ENCODE results near the gene PRPF38A. TPM values are rescaled to one million over a fixed set of nuclear protein-coding genes. Genes with fewer than 3 reads are reported as not detected.

Gene PRPF38A
- polyA plus RNA-seq, 1 of the 3 experiments (the other 2 are of a cell fraction) = 24.3 TPM

- Histone ChIP-seq H3K27me3 (ENCODE audit: insufficient read depth) (no peaks in the 10 kb centered on the region), H3K4me1 (ENCODE audit: control insufficient read depth in 1 of 2, insufficient read depth in 2 of 2, low read depth in 1 of 2, low read length in 1 of 2) (peaks cover 0 to 13% of the 10 kb centered on the region in 2 experiments; a peak in 3 of 4 replicates), H3K9ac (peak overlapping the region; percentile 97; the same call in 1 of the 2 replicates), H3F3A (replicated peaks; ENCODE audit: insufficient read depth) (peaks cover 14% of the 10 kb centered on the region), H3K36me3 (replicated peaks in 1 of 2; ENCODE audit: control insufficient read depth in 1 of 2, insufficient read depth in 2 of 2, low read length in 1 of 2) (peaks cover 16 to 38% of the 10 kb centered on the region in 2 experiments), H4K20me1 (ENCODE audit: insufficient read depth) (peaks cover 7% of the 10 kb centered on the region; the same call in 1 of the 2 replicates), H3K27ac (ENCODE audit: low read depth in 2 of 2, low read length in 1 of 2) (peak overlapping the region in 1 of 2 experiments; percentile 91; a peak in 1 of 4 replicates), H3K9me2 (no peaks in the 10 kb centered on the region), H3K4me2 (peak overlapping the region; percentile 89), H3K9me3 (no peaks in the 10 kb centered on the region), H3K79me2 (ENCODE audit: insufficient read depth) (peaks cover 41% of the 10 kb centered on the region), H3K4me3 (ENCODE audit: low read depth in 2 of 2, low read length in 1 of 2) (peak overlapping the region; percentile 90 to 93; a peak in 2 of 4 replicates), H2AFZ (ENCODE audit: low read depth) (no peak overlapping the region)
- CTCF ChIA-PET = interaction anchor here (0.8 to 1.8 kb wide), 3 partner anchors 15 to 322 kb away, joined by 3 to 7 read pairs (median 6); no protein-coding TSS in a partner anchor
- no peak for TF ChIP-seq MXI1 (IDR thresholded peaks at IDR 0.05; ENCODE audit: low read depth, low read length)
- no peak for TF ChIP-seq GABPA (IDR thresholded peaks at IDR 0.05; ENCODE audit: low read depth)
- no peak for TF ChIP-seq NFIC (IDR thresholded peaks at IDR 0.05; ENCODE audit: borderline replicate concordance)
- TF ChIP-seq FOXM1 (IDR thresholded peaks at IDR 0.05; ENCODE audit: low read depth) = no peak
- POLR2A ChIA-PET = interaction anchor here (2.2 kb wide), 1 partner anchor 309 kb away, joined by 7 read pairs; the partner anchor contains the start of gene TXNDC12
- WGBS (ENCODE audit: low lambda C conversion rate) = 92% methylated on average over 4 of the region's 5 CpGs
- peak; percentile 21 for DNase-seq
These were observed 40.1 kb upstream of the PRPF38A start for GRCh38 chr1:52364235-52364839.

- Histone ChIP-seq H3F3A (replicated peaks; ENCODE audit: insufficient read depth) (peaks cover 18% of the 10 kb centered on the region), H3K36me3 (replicated peaks in 1 of 2; ENCODE audit: control insufficient read depth in 1 of 2, insufficient read depth in 2 of 2, low read length in 1 of 2) (peaks cover 15 to 30% of the 10 kb centered on the region in 2 experiments), H3K4me2 (peak overlapping the region; percentile 89), H3K9me2 (no peaks in the 10 kb centered on the region), H3K27ac (ENCODE audit: low read depth in 2 of 2, low read length in 1 of 2) (peak overlapping the region; percentile 82 to 91), H2AFZ (ENCODE audit: low read depth) (peak overlapping the region; percentile 72), H3K4me1 (ENCODE audit: control insufficient read depth in 1 of 2, insufficient read depth in 2 of 2, low read depth in 1 of 2, low read length in 1 of 2) (peaks cover 0 to 13% of the 10 kb centered on the region in 2 experiments; a peak in 3 of 4 replicates), H3K9me3 (no peaks in the 10 kb centered on the region), H3K4me3 (ENCODE audit: low read depth in 2 of 2, low read length in 1 of 2) (peak overlapping the region; percentile 90 to 93), H3K9ac (peak overlapping the region; percentile 97), H4K20me1 (ENCODE audit: insufficient read depth) (peaks cover 7% of the 10 kb centered on the region; the same call in 1 of the 2 replicates), H3K79me2 (ENCODE audit: insufficient read depth) (peaks cover 41% of the 10 kb centered on the region), H3K27me3 (ENCODE audit: insufficient read depth) (no peaks in the 10 kb centered on the region)
- peak; percentile 48 for DNase-seq
- ChIA-PET CTCF (interaction anchor here (1.0 to 1.8 kb wide), 4 partner anchors 11 to 321 kb away, joined by 4 to 7 read pairs (median 5); no protein-coding TSS in a partner anchor), POLR2A (interaction anchor here (0.5 to 2.2 kb wide), 3 partner anchors 14 to 331 kb away, joined by 3 to 7 read pairs (median 3); partner anchors contain the start of genes KTI12 and TXNDC12)
- WGBS (ENCODE audit: low lambda C conversion rate) = 6% methylated on average over 22 of the region's 22 CpGs
- no peak for TF ChIP-seq ELF1 (IDR thresholded peaks at IDR 0.05)
- TF ChIP-seq RAD21 (IDR thresholded peaks at IDR 0.05; ENCODE audit: low read length) = no peak
- no peak for TF ChIP-seq RCOR1 (IDR thresholded peaks at IDR 0.05; ENCODE audit: low read length)
- peak; percentile 53; the same call in 1 of the 2 replicates for TF ChIP-seq POLR2AphosphoS5 (IDR thresholded peaks at IDR 0.05; ENCODE audit: low read depth, low read length)
- no peak for TF ChIP-seq FOXJ3 (CRISPR knock-in tag; IDR thresholded peaks at IDR 0.05)
- TF ChIP-seq MAX (IDR thresholded peaks at IDR 0.05; ENCODE audit: low read depth) = peak; percentile 70
- TF ChIP-seq, protein P1, sequence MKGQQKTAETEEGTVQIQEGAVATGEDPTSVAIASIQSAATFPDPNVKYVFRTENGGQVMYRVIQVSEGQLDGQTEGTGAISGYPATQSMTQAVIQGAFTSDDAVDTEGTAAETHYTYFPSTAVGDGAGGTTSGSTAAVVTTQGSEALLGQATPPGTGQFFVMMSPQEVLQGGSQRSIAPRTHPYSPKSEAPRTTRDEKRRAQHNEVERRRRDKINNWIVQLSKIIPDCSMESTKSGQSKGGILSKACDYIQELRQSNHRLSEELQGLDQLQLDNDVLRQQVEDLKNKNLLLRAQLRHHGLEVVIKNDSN (IDR thresholded peaks at IDR 0.05; ENCODE audit: borderline replicate concordance, low read depth) = no peak
- no peak for TF ChIP-seq GATA2 (CRISPR knock-in tag; IDR thresholded peaks at IDR 0.05)
- TF ChIP-seq, protein P2, sequence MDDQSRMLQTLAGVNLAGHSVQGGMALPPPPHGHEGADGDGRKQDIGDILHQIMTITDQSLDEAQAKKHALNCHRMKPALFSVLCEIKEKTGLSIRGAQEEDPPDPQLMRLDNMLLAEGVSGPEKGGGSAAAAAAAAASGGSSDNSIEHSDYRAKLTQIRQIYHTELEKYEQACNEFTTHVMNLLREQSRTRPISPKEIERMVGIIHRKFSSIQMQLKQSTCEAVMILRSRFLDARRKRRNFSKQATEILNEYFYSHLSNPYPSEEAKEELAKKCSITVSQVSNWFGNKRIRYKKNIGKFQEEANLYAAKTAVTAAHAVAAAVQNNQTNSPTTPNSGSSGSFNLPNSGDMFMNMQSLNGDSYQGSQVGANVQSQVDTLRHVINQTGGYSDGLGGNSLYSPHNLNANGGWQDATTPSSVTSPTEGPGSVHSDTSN (IDR thresholded peaks at IDR 0.05) = no peak
- TF ChIP-seq NFIC (IDR thresholded peaks at IDR 0.05; ENCODE audit: borderline replicate concordance) = no peak
- peak; percentile 18; the same call in 1 of the 2 replicates for TF ChIP-seq TAF1 (IDR thresholded peaks at IDR 0.05; ENCODE audit: borderline replicate concordance, low read depth, low read length)
- TF ChIP-seq NRF1 (IDR thresholded peaks at IDR 0.05; ENCODE audit: low read depth, low read length) = no peak
- TF ChIP-seq SMC3 (IDR thresholded peaks at IDR 0.05; ENCODE audit: low read depth, low read length) = no peak
- TF ChIP-seq FOXM1 (IDR thresholded peaks at IDR 0.05; ENCODE audit: low read depth) = no peak
- TF ChIP-seq, protein P3, sequence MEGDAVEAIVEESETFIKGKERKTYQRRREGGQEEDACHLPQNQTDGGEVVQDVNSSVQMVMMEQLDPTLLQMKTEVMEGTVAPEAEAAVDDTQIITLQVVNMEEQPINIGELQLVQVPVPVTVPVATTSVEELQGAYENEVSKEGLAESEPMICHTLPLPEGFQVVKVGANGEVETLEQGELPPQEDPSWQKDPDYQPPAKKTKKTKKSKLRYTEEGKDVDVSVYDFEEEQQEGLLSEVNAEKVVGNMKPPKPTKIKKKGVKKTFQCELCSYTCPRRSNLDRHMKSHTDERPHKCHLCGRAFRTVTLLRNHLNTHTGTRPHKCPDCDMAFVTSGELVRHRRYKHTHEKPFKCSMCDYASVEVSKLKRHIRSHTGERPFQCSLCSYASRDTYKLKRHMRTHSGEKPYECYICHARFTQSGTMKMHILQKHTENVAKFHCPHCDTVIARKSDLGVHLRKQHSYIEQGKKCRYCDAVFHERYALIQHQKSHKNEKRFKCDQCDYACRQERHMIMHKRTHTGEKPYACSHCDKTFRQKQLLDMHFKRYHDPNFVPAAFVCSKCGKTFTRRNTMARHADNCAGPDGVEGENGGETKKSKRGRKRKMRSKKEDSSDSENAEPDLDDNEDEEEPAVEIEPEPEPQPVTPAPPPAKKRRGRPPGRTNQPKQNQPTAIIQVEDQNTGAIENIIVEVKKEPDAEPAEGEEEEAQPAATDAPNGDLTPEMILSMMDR (IDR thresholded peaks at IDR 0.05) = no peak
- no peak for TF ChIP-seq EP300 (IDR thresholded peaks at IDR 0.05; ENCODE audit: borderline replicate concordance in 1 of 2, low read depth in 1 of 2, low read length in 1 of 2)
- no peak for TF ChIP-seq IRF3 (IDR thresholded peaks at IDR 0.05; ENCODE audit: low read depth, low read length)
- no peak for TF ChIP-seq YY1 (IDR thresholded peaks at IDR 0.05; ENCODE audit: low read depth)
These were observed 39.2 kb upstream of the PRPF38A start for GRCh38 chr1:52365071-52365745.

Measured in SK-N-SH (cell line).